IMR-90 (cell line): ENCODE data around the gene COX5B. TPM values are rescaled to one million over a fixed set of nuclear protein-coding genes. Genes with fewer than 3 reads are reported as not detected.

Source experiments
- ATAC-seq: fragments of 200-7000 bp; cut with Tn5 transposase; 2 replicates; pipeline ENCODE4 v1.9.1; 2020; ENCODE audit warnings: low read depth, mild to moderate bottlenecking, moderate library complexity
- BruUV-seq: library from RNA; stranded (reverse); fragments of 400-500 nt; replicated peaks from 2 replicates; lab custom pipeline; 2021; lab: Mats Ljungman, UMichigan
- CTCF ChIA-PET: fragments of 300-600 bp; formaldehyde crosslinking; extraction: SDS; loops from one replicate; lab custom pipeline; 2021; ENCODE audit warnings: antibody characterized with exemption; lab: Yijun Ruan, JAX
- POLR2A ChIA-PET: fragments of 300-600 bp; sonication (Branson Sonifier 250); formaldehyde crosslinking; loops from one replicate; lab custom pipeline; 2022; ENCODE audit warnings: antibody characterized with exemption; ENCODE audit not compliant: unreplicated experiment; lab: Charles Lee
- DNase-seq: peaks from one replicate; pipeline ENCODE4 v3.0.0; 2013
- H2AFZ ChIP-seq: replicated peaks from 2 replicates; pipeline ENCODE3; 2013; ENCODE audit warnings: low read length, mild to moderate bottlenecking; ENCODE audit not compliant: poor library complexity
- H2AK5ac ChIP-seq: 2 replicates; pipeline ENCODE4 v1.6.1; 2013; ENCODE audit warnings: low read depth, low read length, inconsistent platforms
- H2AK9ac ChIP-seq: replicated peaks from 2 replicates; pipeline ENCODE3; 2013; ENCODE audit warnings: mild to moderate bottlenecking, low read depth, low read length, moderate library complexity; ENCODE audit not compliant: poor library complexity
- H2BK120ac ChIP-seq: 2 replicates; pipeline ENCODE4 v1.6.1; 2013; ENCODE audit warnings: low read depth, low read length, inconsistent platforms
- H2BK15ac ChIP-seq: 3 replicates; pipeline ENCODE4 v1.6.1; 2013; ENCODE audit warnings: low read depth, low read length, inconsistent platforms
- H2BK20ac ChIP-seq: 2 replicates; pipeline ENCODE4 v1.6.1; 2013; ENCODE audit warnings: low read depth, mild to moderate bottlenecking, inconsistent platforms, low read length, moderate library complexity
- H2BK5ac ChIP-seq: 2 replicates; pipeline ENCODE4 v1.6.1; 2013; ENCODE audit warnings: mild to moderate bottlenecking, low read depth, low read length, inconsistent platforms; ENCODE audit not compliant: poor library complexity, severe bottlenecking
- H3K14ac ChIP-seq: replicated peaks from 2 replicates; pipeline ENCODE4 v1.6.1; 2013; ENCODE audit warnings: low read depth, low read length, inconsistent platforms
- H3K18ac ChIP-seq: 2 replicates; pipeline ENCODE4 v1.6.1; 2013; ENCODE audit warnings: low read depth, low read length, control low read depth
- H3K23ac ChIP-seq: 2 replicates; pipeline ENCODE4 v1.6.1; 2013; ENCODE audit warnings: low read depth, low read length, inconsistent platforms
- H3K27ac ChIP-seq: 2 replicates; pipeline ENCODE4 v1.5.1; 2013; ENCODE audit warnings: mild to moderate bottlenecking, control low read depth, low read length; ENCODE audit not compliant: insufficient read depth
- H3K27me3 ChIP-seq: 2 replicates; pipeline ENCODE4 v1.6.1; 2013; ENCODE audit warnings: low read length; ENCODE audit not compliant: control insufficient read depth, insufficient read depth
- H3K36me3 ChIP-seq: 2 replicates; pipeline ENCODE4 v1.6.1; 2013; ENCODE audit warnings: low read length, mixed read lengths; ENCODE audit not compliant: control insufficient read depth, insufficient read depth
- H3K4ac ChIP-seq: 2 replicates; pipeline ENCODE4 v1.6.1; 2013; ENCODE audit warnings: low read depth, low read length, inconsistent platforms
- H3K4me1 ChIP-seq: 2 replicates; pipeline ENCODE4 v1.6.1; 2013; ENCODE audit warnings: low read length, mixed read lengths; ENCODE audit not compliant: control insufficient read depth, insufficient read depth
- H3K4me2 ChIP-seq: 2 replicates; pipeline ENCODE4 v1.6.1; 2013; ENCODE audit warnings: low read depth, mild to moderate bottlenecking, control low read depth, low read length, moderate library complexity
- H3K4me3 ChIP-seq: 2 replicates; pipeline ENCODE4 v1.5.1; 2013; ENCODE audit warnings: low read depth, mild to moderate bottlenecking, control low read depth, low read length, moderate library complexity; ENCODE audit not compliant: insufficient read depth
- H3K56ac ChIP-seq: 2 replicates; pipeline ENCODE4 v1.6.1; 2013; ENCODE audit warnings: low read length, inconsistent platforms; ENCODE audit not compliant: insufficient read depth; ENCODE audit errors: extremely low read depth
- H3K79me1 ChIP-seq, 2 experiments: 2 replicates each; pipeline ENCODE4 v1.6.1; 2013; ENCODE audit warnings: low read length in 2 of 2, inconsistent platforms in 1 of 2, low read depth in 1 of 2
- H3K9ac ChIP-seq: 2 replicates; pipeline ENCODE4 v1.6.1; 2013; ENCODE audit warnings: low read depth, low read length, control low read depth
- H3K9me1 ChIP-seq: 2 replicates; pipeline ENCODE4 v1.6.1; 2013; ENCODE audit warnings: low read length, inconsistent platforms; ENCODE audit not compliant: insufficient read depth
- H3K9me3 ChIP-seq: 2 replicates; pipeline ENCODE4 v1.6.1; 2013; ENCODE audit warnings: low read length; ENCODE audit not compliant: control insufficient read depth, insufficient read depth
- H4K20me1 ChIP-seq: 2 replicates; pipeline ENCODE4 v1.6.1; 2013; ENCODE audit warnings: low read length, inconsistent platforms; ENCODE audit not compliant: insufficient read depth
- H4K5ac ChIP-seq: 2 replicates; pipeline ENCODE4 v1.6.1; 2013; ENCODE audit warnings: mild to moderate bottlenecking, low read depth, low read length, control low read depth
- H4K8ac ChIP-seq, 2 experiments: 2 replicates each; pipeline ENCODE4 v1.6.1; 2013; ENCODE audit warnings: low read depth in 2 of 2, low read length in 2 of 2, control low read depth in 1 of 2, inconsistent platforms in 1 of 2
- H4K91ac ChIP-seq: 2 replicates; pipeline ENCODE4 v1.6.1; 2013; ENCODE audit warnings: low read depth, low read length, inconsistent platforms; ENCODE audit not compliant: insufficient read depth
- BHLHE40 ChIP-seq: fragments of 150-350 bp; IDR thresholded peaks from 2 replicates; pipeline ENCODE4 v1.6.1; 2016; ENCODE audit warnings: mild to moderate bottlenecking, low read depth, low read length
- CEBPB ChIP-seq: IDR thresholded peaks from 2 replicates; pipeline ENCODE4 v1.6.1; 2012; ENCODE audit warnings: low read depth, low read length, improper control_type of control experiment
- CHD1 ChIP-seq: IDR thresholded peaks from 2 replicates; pipeline ENCODE4 v1.6.1; 2012; ENCODE audit warnings: low read depth, low read length, improper control_type of control experiment
- FOS ChIP-seq: fragments of 150-350 bp; IDR thresholded peaks from 2 replicates; pipeline ENCODE4 v1.6.1; 2016; ENCODE audit warnings: low read depth, low read length
- MAFK ChIP-seq: IDR thresholded peaks from 2 replicates; pipeline ENCODE4 v1.6.1; 2012; ENCODE audit warnings: low read depth, low read length, improper control_type of control experiment
- MAZ ChIP-seq: IDR thresholded peaks from 2 replicates; pipeline ENCODE4 v1.6.1; 2012; ENCODE audit warnings: low read depth, mild to moderate bottlenecking, low read length, improper control_type of control experiment, moderate library complexity, borderline replicate concordance
- MXI1 ChIP-seq: IDR thresholded peaks from 2 replicates; pipeline ENCODE4 v1.6.1; 2012; ENCODE audit warnings: low read depth, mild to moderate bottlenecking, low read length, moderate library complexity, borderline replicate concordance
- NFE2L2 ChIP-seq: fragments of 150-350 bp; IDR thresholded peaks from 2 replicates; pipeline ENCODE4 v1.6.1; 2016; ENCODE audit warnings: low read depth, mild to moderate bottlenecking, low read length
- POLR2A ChIP-seq: IDR thresholded peaks from 2 replicates; pipeline ENCODE4 v1.6.1; 2012; ENCODE audit warnings: mild to moderate bottlenecking, low read depth, low read length
- RAD21 ChIP-seq: IDR thresholded peaks from 2 replicates; pipeline ENCODE4 v1.6.1; 2012; ENCODE audit warnings: low read length, improper control_type of control experiment
- RCOR1 ChIP-seq: IDR thresholded peaks from 2 replicates; pipeline ENCODE4 v1.6.1; 2012; ENCODE audit warnings: mild to moderate bottlenecking, low read length, improper control_type of control experiment; ENCODE audit not compliant: insufficient replicate concordance
- RFX5 ChIP-seq: IDR thresholded peaks from 2 replicates; pipeline ENCODE4 v1.8.0; 2012; ENCODE audit warnings: low read depth, mild to moderate bottlenecking, low read length, moderate library complexity
- SMC3 ChIP-seq: fragments of 150-350 bp; IDR thresholded peaks from 2 replicates; pipeline ENCODE4 v1.6.1; 2016; ENCODE audit warnings: low read depth, mild to moderate bottlenecking, antibody characterized with exemption, low read length, moderate library complexity
- WGBS, 2 experiments: methylation state at CpG; one replicate each; pipeline versions ENCODE4 v1.1.5 to v1.1.7; 2013; ENCODE audit warnings: missing lambda C conversion rate in 2 of 2; ENCODE audit not compliant: insufficient read length in 1 of 2; ENCODE audit errors: extremely low coverage in 2 of 2; 5-methylcytosine and 5-hydroxymethylcytosine counted together
- dilution Hi-C: fragments of 300-500 bp; cut with HindIII; formaldehyde crosslinking; loops from one replicate; pipeline ENCODE4 v1.14.3; 2018; ENCODE audit warnings: low sequenced_read_pairs; ENCODE audit not compliant: unreplicated experiment
- in situ Hi-C: fragments of 300-500 bp; cut with MboI; formaldehyde crosslinking; loops from 3 replicates; pipeline ENCODE4 v1.14.3; 2019; ENCODE audit warnings: low sequenced_read_pairs, inconsistent platforms, mixed read lengths
- intact Hi-C: fragments of 100-400 bp; cut with micrococcal nuclease; formaldehyde crosslinking; loops from 2 replicates; pipeline ENCODE4 v1.10.0; 2022
- polyA plus RNA-seq, 3 experiments: library from polyadenylated mRNA; depleted of rRNA; stranded (reverse); fragments of >200 nt; gene quantifications; 2 replicates each; pipeline ENCODE4 v1.2.3, GENCODE V29; 2012; ENCODE audit warnings: low replicate concordance in 1 of 3
- total RNA-seq: library from RNA; depleted of rRNA; stranded (reverse); fragments of >200 nt; gene quantifications from 2 replicates; pipeline ENCODE4 v1.2.3, GENCODE V29; 2012
- TF ChIP-seq, protein P1 (sequence below): conservative IDR thresholded peaks from 2 replicates; pipeline ENCODE4 v1.5.1; 2012; ENCODE audit warnings: mild to moderate bottlenecking, low read depth, low read length, improper control_type of control experiment
- TF ChIP-seq, protein P2 (sequence below): fragments of 150-350 bp; IDR thresholded peaks from 2 replicates; pipeline ENCODE4 v1.6.1; 2016; ENCODE audit warnings: low read depth, mild to moderate bottlenecking, low read length, moderate library complexity, borderline replicate concordance
- TF ChIP-seq, protein P3 (sequence below): fragments of 150-350 bp; IDR thresholded peaks from 2 replicates; pipeline ENCODE4 v1.6.1; 2017; ENCODE audit warnings: mild to moderate bottlenecking, antibody characterized with exemption, low read length, low read depth

COX5B gene
- total and polyA plus RNA-seq, 2 of the 4 experiments (the other 2 are of a cell fraction): 140 to 272 TPM

GRCh38 chr2:97691166-97691565, 45.3 kb downstream of the COX5B start:
- Histone ChIP-seq H3K36me3 (no peaks in the 10 kb centered on the region), H4K5ac (no peak overlapping the region), H2BK120ac (no peak overlapping the region), H2BK20ac (no peak overlapping the region), H2AK9ac (no peak overlapping the region), H3K18ac (no peak overlapping the region), H2AK5ac (no peak overlapping the region), H3K79me1 (no peaks in the 10 kb centered on the region), H3K27ac (no peak overlapping the region), H3K4me3 (no peak overlapping the region), H3K9ac (no peak overlapping the region), H3K9me3 (no peaks in the 10 kb centered on the region), H3K56ac (no peak overlapping the region), H2BK5ac (no peak overlapping the region), H3K14ac (no peak overlapping the region), H3K4me2 (no peak overlapping the region), H4K91ac (no peak overlapping the region), H3K23ac (no peak overlapping the region), H2AFZ (no peak overlapping the region), H3K4ac (no peak overlapping the region), H3K4me1 (no peaks in the 10 kb centered on the region), H4K20me1 (no peaks in the 10 kb centered on the region), H3K27me3 (no peaks in the 10 kb centered on the region; the same call in 1 of the 2 replicates), H3K9me1 (no peaks in the 10 kb centered on the region), H2BK15ac (no peak overlapping the region), H4K8ac (no peak overlapping the region)
- in situ Hi-C loops: loop anchor here (10.0 kb wide), 1 partner anchor 96 kb away; no protein-coding TSS in a partner anchor
- intact Hi-C loops: no loop called here
- ATAC-seq (no peak), DNase-seq (no peak)
- CTCF ChIA-PET: no interaction called here
- dilution Hi-C loops: no loop called here
- POLR2A ChIA-PET: no interaction called here
- no TSS peak for BruUV-seq
- WGBS, 2 experiments: no CpG with 5 or more reads among the region's 6 CpGs
- TF ChIP-seq, protein P1, sequence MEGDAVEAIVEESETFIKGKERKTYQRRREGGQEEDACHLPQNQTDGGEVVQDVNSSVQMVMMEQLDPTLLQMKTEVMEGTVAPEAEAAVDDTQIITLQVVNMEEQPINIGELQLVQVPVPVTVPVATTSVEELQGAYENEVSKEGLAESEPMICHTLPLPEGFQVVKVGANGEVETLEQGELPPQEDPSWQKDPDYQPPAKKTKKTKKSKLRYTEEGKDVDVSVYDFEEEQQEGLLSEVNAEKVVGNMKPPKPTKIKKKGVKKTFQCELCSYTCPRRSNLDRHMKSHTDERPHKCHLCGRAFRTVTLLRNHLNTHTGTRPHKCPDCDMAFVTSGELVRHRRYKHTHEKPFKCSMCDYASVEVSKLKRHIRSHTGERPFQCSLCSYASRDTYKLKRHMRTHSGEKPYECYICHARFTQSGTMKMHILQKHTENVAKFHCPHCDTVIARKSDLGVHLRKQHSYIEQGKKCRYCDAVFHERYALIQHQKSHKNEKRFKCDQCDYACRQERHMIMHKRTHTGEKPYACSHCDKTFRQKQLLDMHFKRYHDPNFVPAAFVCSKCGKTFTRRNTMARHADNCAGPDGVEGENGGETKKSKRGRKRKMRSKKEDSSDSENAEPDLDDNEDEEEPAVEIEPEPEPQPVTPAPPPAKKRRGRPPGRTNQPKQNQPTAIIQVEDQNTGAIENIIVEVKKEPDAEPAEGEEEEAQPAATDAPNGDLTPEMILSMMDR: no peak
- TF ChIP-seq CEBPB (no peak), CHD1 (no peak), SMC3 (no peak), RFX5 (no peak), BHLHE40 (no peak), RAD21 (no peak), MAZ (no peak), POLR2A (no peak), FOS (no peak), MXI1 (no peak), NFE2L2 (no peak), RCOR1 (no peak), MAFK (no peak)
- TF ChIP-seq, protein P2, sequence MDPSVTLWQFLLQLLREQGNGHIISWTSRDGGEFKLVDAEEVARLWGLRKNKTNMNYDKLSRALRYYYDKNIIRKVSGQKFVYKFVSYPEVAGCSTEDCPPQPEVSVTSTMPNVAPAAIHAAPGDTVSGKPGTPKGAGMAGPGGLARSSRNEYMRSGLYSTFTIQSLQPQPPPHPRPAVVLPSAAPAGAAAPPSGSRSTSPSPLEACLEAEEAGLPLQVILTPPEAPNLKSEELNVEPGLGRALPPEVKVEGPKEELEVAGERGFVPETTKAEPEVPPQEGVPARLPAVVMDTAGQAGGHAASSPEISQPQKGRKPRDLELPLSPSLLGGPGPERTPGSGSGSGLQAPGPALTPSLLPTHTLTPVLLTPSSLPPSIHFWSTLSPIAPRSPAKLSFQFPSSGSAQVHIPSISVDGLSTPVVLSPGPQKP: no peak
- TF ChIP-seq, protein P3, sequence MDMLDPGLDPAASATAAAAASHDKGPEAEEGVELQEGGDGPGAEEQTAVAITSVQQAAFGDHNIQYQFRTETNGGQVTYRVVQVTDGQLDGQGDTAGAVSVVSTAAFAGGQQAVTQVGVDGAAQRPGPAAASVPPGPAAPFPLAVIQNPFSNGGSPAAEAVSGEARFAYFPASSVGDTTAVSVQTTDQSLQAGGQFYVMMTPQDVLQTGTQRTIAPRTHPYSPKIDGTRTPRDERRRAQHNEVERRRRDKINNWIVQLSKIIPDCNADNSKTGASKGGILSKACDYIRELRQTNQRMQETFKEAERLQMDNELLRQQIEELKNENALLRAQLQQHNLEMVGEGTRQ: no peak
